SK-N-SH treated with all-trans-retinoic acid at 6 μM for 48 hours (cell line): ENCODE results near the gene MEPCE.

ENCODE experiments used
- ARNTL ChIP-seq: fragments of 450-650 bp; formaldehyde crosslinking; IDR thresholded peaks from 2 replicates; pipeline ENCODE4 v1.5.0; 2020; ENCODE audit warnings: low read depth, mild to moderate bottlenecking, moderate library complexity, borderline replicate concordance
- ESRRG ChIP-seq: fragments of 250-450 bp; sonication (Bioruptor Pico); IDR thresholded peaks from 2 replicates; pipeline ENCODE4 v1.6.1; 2021; ENCODE audit warnings: mild to moderate bottlenecking
- RARB ChIP-seq: fragments of 250-450 bp; sonication (Bioruptor Pico); IDR thresholded peaks from 2 replicates; pipeline ENCODE4 v1.8.0; 2021; ENCODE audit warnings: mild to moderate bottlenecking, moderate library complexity
- TCF4 ChIP-seq: fragments of 250-450 bp; sonication (Bioruptor Pico); IDR thresholded peaks from 2 replicates; pipeline ENCODE4 v1.8.0; 2021; ENCODE audit warnings: mild to moderate bottlenecking, moderate library complexity, borderline replicate concordance
- TOX ChIP-seq: fragments of 250-450 bp; sonication (Bioruptor Pico); IDR thresholded peaks from 2 replicates; pipeline ENCODE4 v1.8.0; 2021; ENCODE audit warnings: mild to moderate bottlenecking, moderate library complexity, borderline replicate concordance
- ZFP30 ChIP-seq: fragments of 450-650 bp; formaldehyde crosslinking; IDR thresholded peaks from 2 replicates; pipeline ENCODE4 v1.5.0; 2022; ENCODE audit warnings: mild to moderate bottlenecking, moderate library complexity
- ZNF565 ChIP-seq: fragments of 450-650 bp; formaldehyde crosslinking; conservative IDR thresholded peaks from 2 replicates; pipeline ENCODE4 v1.5.0; 2020; ENCODE audit warnings: low read depth, mild to moderate bottlenecking, moderate library complexity
- ZNF70 ChIP-seq: fragments of 450-650 bp; formaldehyde crosslinking; IDR thresholded peaks from 2 replicates; pipeline ENCODE4 v1.5.0; 2020; ENCODE audit warnings: mild to moderate bottlenecking, moderate library complexity
- ZNF8 ChIP-seq: fragments of 450-650 bp; formaldehyde crosslinking; IDR thresholded peaks from 2 replicates; pipeline ENCODE4 v1.5.0; 2020; ENCODE audit warnings: mild to moderate bottlenecking, moderate library complexity
- TF ChIP-seq, protein P1 (sequence below): fragments of 250-450 bp; sonication (Bioruptor Pico); IDR thresholded peaks from 2 replicates; pipeline ENCODE4 v1.5.1; 2021; ENCODE audit warnings: mild to moderate bottlenecking, moderate library complexity
- TF ChIP-seq, protein P2 (sequence below): fragments of 250-450 bp; sonication (Bioruptor Pico); IDR thresholded peaks from 2 replicates; pipeline ENCODE4 v1.8.0; 2020; ENCODE audit warnings: mild to moderate bottlenecking, moderate library complexity, borderline replicate concordance

- no peak for TF ChIP-seq TOX
- TF ChIP-seq, protein P1, sequence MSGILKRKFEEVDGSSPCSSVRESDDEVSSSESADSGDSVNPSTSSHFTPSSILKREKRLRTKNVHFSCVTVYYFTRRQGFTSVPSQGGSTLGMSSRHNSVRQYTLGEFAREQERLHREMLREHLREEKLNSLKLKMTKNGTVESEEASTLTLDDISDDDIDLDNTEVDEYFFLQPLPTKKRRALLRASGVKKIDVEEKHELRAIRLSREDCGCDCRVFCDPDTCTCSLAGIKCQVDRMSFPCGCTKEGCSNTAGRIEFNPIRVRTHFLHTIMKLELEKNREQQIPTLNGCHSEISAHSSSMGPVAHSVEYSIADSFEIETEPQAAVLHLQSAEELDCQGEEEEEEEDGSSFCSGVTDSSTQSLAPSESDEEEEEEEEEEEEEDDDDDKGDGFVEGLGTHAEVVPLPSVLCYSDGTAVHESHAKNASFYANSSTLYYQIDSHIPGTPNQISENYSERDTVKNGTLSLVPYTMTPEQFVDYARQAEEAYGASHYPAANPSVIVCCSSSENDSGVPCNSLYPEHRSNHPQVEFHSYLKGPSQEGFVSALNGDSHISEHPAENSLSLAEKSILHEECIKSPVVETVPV (CRISPR knock-in tag): no peak
- TF ChIP-seq RARB (CRISPR knock-in tag): no peak
- no peak for TF ChIP-seq ZNF8 (CRISPR knock-in tag)
- TF ChIP-seq ZFP30 (CRISPR knock-in tag): no peak
- TF ChIP-seq ZNF70: no peak
- TF ChIP-seq ESRRG (CRISPR knock-in tag): no peak
- no peak for TF ChIP-seq TCF4 (CRISPR knock-in tag)
- TF ChIP-seq ZNF565: no peak
- TF ChIP-seq ARNTL: no peak
- TF ChIP-seq, protein P2, sequence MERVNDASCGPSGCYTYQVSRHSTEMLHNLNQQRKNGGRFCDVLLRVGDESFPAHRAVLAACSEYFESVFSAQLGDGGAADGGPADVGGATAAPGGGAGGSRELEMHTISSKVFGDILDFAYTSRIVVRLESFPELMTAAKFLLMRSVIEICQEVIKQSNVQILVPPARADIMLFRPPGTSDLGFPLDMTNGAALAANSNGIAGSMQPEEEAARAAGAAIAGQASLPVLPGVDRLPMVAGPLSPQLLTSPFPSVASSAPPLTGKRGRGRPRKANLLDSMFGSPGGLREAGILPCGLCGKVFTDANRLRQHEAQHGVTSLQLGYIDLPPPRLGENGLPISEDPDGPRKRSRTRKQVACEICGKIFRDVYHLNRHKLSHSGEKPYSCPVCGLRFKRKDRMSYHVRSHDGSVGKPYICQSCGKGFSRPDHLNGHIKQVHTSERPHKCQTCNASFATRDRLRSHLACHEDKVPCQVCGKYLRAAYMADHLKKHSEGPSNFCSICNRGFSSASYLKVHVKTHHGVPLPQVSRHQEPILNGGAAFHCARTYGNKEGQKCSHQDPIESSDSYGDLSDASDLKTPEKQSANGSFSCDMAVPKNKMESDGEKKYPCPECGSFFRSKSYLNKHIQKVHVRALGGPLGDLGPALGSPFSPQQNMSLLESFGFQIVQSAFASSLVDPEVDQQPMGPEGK (CRISPR knock-in tag): no peak
These were observed 6.0 kb downstream of the MEPCE start for GRCh38 chr7:100435401-100436304.
